Measurements from ENCODE around the gene TEX2. TPM values are rescaled to one million over a fixed set of nuclear protein-coding genes. Genes with fewer than 3 reads are reported as not detected.
"Not testable (repeated sequence)": the region's sequence is repeated elsewhere in the genome, so short reads cannot be mapped to it uniquely, and the experiment has no call there.

TEX2 gene
- total and polyA plus RNA-seq, 4 experiments from 2014 or later: 7.9 to 13.1 (median 10.7) TPM

GRCh38 chr17:64212122-64212521, 50.9 kb downstream of the TEX2 start:
- Mint-ChIP-seq H3K36me3 (peaks cover 29 to 34% of the 10 kb centered on the region in 2 donors), H3K9me3 (no peaks in the 10 kb centered on the region), H3K27ac (no peak overlapping the region), H3K27me3 (no peaks in the 10 kb centered on the region), H3K4me3 (no peak overlapping the region), H3K4me1 (peaks cover 0 to 5% (median 2%) of the 10 kb centered on the region in 4 donors)
- ChIA-PET CTCF (ENCODE audit: partially characterized antibody) (no interaction called here), POLR2A (ENCODE audit: partially characterized antibody) (no interaction called here)
- DNase-seq: no peak
- no peaks in the 10 kb centered on the region for H3K27me3 ChIP-seq (ENCODE audit: insufficient read depth, low read length)
- H3K4me1 ChIP-seq (ENCODE audit: insufficient read depth, low read length): no peaks in the 10 kb centered on the region
- H3K27ac ChIP-seq (ENCODE audit: low read depth, low read length): no peak overlapping the region
- no peak overlapping the region for H3K4me3 ChIP-seq (ENCODE audit: low read length in 2 of 2)
- intact Hi-C loops (cut with micrococcal nuclease): no loop called here
- no peaks in the 10 kb centered on the region for H3K9me3 ChIP-seq (ENCODE audit: control insufficient read depth in 1 of 2, low read length in 2 of 2)
- no peaks in the 10 kb centered on the region for H3K36me3 ChIP-seq (ENCODE audit: insufficient read depth, low read length)

- Mint-ChIP-seq H3K27me3 (no peaks in the 10 kb centered on the region), H3K36me3 (peaks cover 32 to 34% of the 10 kb centered on the region in 2 donors), H3K27ac (no peak overlapping the region), H3K9me3 (no peaks in the 10 kb centered on the region), H3K4me3 (no peak overlapping the region), H3K4me1 (peaks cover 0 to 8% (median 6%) of the 10 kb centered on the region in 4 donors)
- Histone ChIP-seq H3K9me3 (ENCODE audit: control insufficient read depth in 1 of 2, low read length in 2 of 2) (no peaks in the 10 kb centered on the region), H3K27me3 (ENCODE audit: insufficient read depth, low read length) (no peaks in the 10 kb centered on the region), H3K27ac (ENCODE audit: low read depth, low read length) (no peak overlapping the region), H3K4me3 (ENCODE audit: low read length in 2 of 2) (no peak overlapping the region), H3K4me1 (ENCODE audit: insufficient read depth, low read length) (no peaks in the 10 kb centered on the region), H3K36me3 (ENCODE audit: insufficient read depth, low read length) (no peaks in the 10 kb centered on the region)
- ChIA-PET POLR2A (ENCODE audit: partially characterized antibody) (no interaction called here), CTCF (ENCODE audit: partially characterized antibody) (no interaction called here)
- DNase-seq: no peak
- intact Hi-C loops (cut with micrococcal nuclease): no loop called here
Observed at GRCh38 chr17:64209983-64210382, 53.1 kb downstream of the TEX2 start.

- CTCF ChIA-PET (ENCODE audit: partially characterized antibody): no interaction called here
- Mint-ChIP-seq H3K36me3 (peaks cover 31 to 34% of the 10 kb centered on the region in 2 donors), H3K4me3 (no peak overlapping the region), H3K9me3 (no peaks in the 10 kb centered on the region), H3K27ac (peak overlapping the region in 1 of 7 donors; percentile 8), H3K27me3 (no peaks in the 10 kb centered on the region), H3K4me1 (peaks cover 0 to 8% (median 6%) of the 10 kb centered on the region in 4 donors)
- Histone ChIP-seq H3K4me3 (ENCODE audit: low read length in 2 of 2) (no peak overlapping the region), H3K36me3 (ENCODE audit: insufficient read depth, low read length) (no peaks in the 10 kb centered on the region), H3K9me3 (ENCODE audit: control insufficient read depth in 1 of 2, low read length in 2 of 2) (no peaks in the 10 kb centered on the region), H3K27ac (ENCODE audit: low read depth, low read length) (no peak overlapping the region), H3K27me3 (ENCODE audit: insufficient read depth, low read length) (no peaks in the 10 kb centered on the region), H3K4me1 (ENCODE audit: insufficient read depth, low read length) (no peaks in the 10 kb centered on the region)
- intact Hi-C loops (cut with micrococcal nuclease): no loop called here
- POLR2A ChIA-PET (ENCODE audit: partially characterized antibody): interaction anchor here (1.1 kb wide), 1 partner anchor 64 kb away, joined by 3 read pairs; no protein-coding TSS in a partner anchor
- DNase-seq: no peak
Observed at GRCh38 chr17:64209356-64209941, 53.6 kb downstream of the TEX2 start.

GRCh38 chr17:64208656-64209055, 54.4 kb downstream of the TEX2 start:
- intact Hi-C loops (cut with micrococcal nuclease); H3K27me3 Mint-ChIP-seq; H3K36me3 ChIP-seq (ENCODE audit: insufficient read depth, low read length); H3K9me3 Mint-ChIP-seq; H3K9me3 ChIP-seq (ENCODE audit: control insufficient read depth in 1 of 2, low read length in 2 of 2); H3K27me3 ChIP-seq (ENCODE audit: insufficient read depth, low read length); H3K4me3 ChIP-seq (ENCODE audit: low read length in 2 of 2); H3K4me1 Mint-ChIP-seq; H3K27ac Mint-ChIP-seq; CTCF ChIA-PET (ENCODE audit: partially characterized antibody); DNase-seq; H3K27ac ChIP-seq (ENCODE audit: low read depth, low read length); H3K4me1 ChIP-seq (ENCODE audit: insufficient read depth, low read length); H3K4me3 Mint-ChIP-seq: not testable (repeated sequence)
- POLR2A ChIA-PET (ENCODE audit: partially characterized antibody): interaction anchor here (1.1 kb wide), 1 partner anchor 63 kb away, joined by 3 read pairs; no protein-coding TSS in a partner anchor
- H3K36me3 Mint-ChIP-seq: peaks cover 26 to 34% of the 10 kb centered on the region in 2 donors

DNA sequence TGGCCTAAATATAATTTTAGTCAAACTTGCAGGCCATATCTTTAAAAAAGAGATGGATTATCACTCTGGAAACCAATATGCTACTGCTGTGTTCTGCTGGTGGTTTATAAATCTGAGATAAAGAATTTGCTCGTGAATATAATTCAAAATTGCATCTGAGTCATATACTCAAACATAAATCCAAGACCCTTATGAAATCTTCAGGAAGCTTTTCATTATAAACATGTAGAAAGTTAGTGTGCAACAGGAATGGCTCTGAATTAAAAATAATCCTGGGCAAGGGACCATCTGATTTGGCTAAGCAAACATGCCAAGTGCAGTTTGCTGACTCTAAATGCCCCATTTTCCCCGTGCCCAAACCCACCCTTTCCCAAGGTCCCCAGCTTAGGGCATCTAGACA, 57.3 kb downstream of the TEX2 start:
- CTCF ChIA-PET (ENCODE audit: partially characterized antibody): interaction anchor here (0.6 to 0.8 kb wide), 2 partner anchors 265 to 303 kb away, joined by 3 read pairs; no protein-coding TSS in a partner anchor
- H3K27ac ChIP-seq (ENCODE audit: low read depth, low read length): no peak overlapping the region
- H3K9me3 ChIP-seq (ENCODE audit: control insufficient read depth in 1 of 2, low read length in 2 of 2): no peaks in the 10 kb centered on the region
- intact Hi-C loops (cut with micrococcal nuclease): no loop called here
- Mint-ChIP-seq H3K27ac (no peak overlapping the region), H3K27me3 (no peaks in the 10 kb centered on the region), H3K36me3 (peaks cover 8 to 16% of the 10 kb centered on the region in 2 donors), H3K9me3 (no peaks in the 10 kb centered on the region), H3K4me3 (no peak overlapping the region), H3K4me1 (peaks cover 15 to 29% (median 16%) of the 10 kb centered on the region in 4 donors)
- H3K4me1 ChIP-seq (ENCODE audit: insufficient read depth, low read length): peaks cover 7% of the 10 kb centered on the region
- POLR2A ChIA-PET (ENCODE audit: partially characterized antibody): no interaction called here
- no peaks in the 10 kb centered on the region for H3K36me3 ChIP-seq (ENCODE audit: insufficient read depth, low read length)
- no peaks in the 10 kb centered on the region for H3K27me3 ChIP-seq (ENCODE audit: insufficient read depth, low read length)
- no peak overlapping the region for H3K4me3 ChIP-seq (ENCODE audit: low read length in 2 of 2)
- no peak for DNase-seq

GRCh38 chr17:64203630-64204029, 59.4 kb downstream of the TEX2 start:
- Histone ChIP-seq H3K4me1 (ENCODE audit: insufficient read depth, low read length) (peaks cover 10% of the 10 kb centered on the region), H3K36me3 (ENCODE audit: insufficient read depth, low read length) (no peaks in the 10 kb centered on the region), H3K27me3 (ENCODE audit: insufficient read depth, low read length) (no peaks in the 10 kb centered on the region), H3K27ac (ENCODE audit: low read depth, low read length) (no peak overlapping the region), H3K9me3 (ENCODE audit: control insufficient read depth in 1 of 2, low read length in 2 of 2) (no peaks in the 10 kb centered on the region), H3K4me3 (ENCODE audit: low read length in 2 of 2) (no peak overlapping the region)
- no peaks in the 10 kb centered on the region for H3K9me3 Mint-ChIP-seq
- no peak overlapping the region for H3K4me3 Mint-ChIP-seq
- H3K27me3 Mint-ChIP-seq: no peaks in the 10 kb centered on the region
- ChIA-PET POLR2A (ENCODE audit: partially characterized antibody) (no interaction called here), CTCF (ENCODE audit: partially characterized antibody) (no interaction called here)
- intact Hi-C loops (cut with micrococcal nuclease): no loop called here
- peaks cover 15 to 34% (median 19%) of the 10 kb centered on the region in 4 donors for H3K4me1 Mint-ChIP-seq
- H3K36me3 Mint-ChIP-seq: peaks cover 8% of the 10 kb centered on the region in 2 donors
- DNase-seq: no peak
- H3K27ac Mint-ChIP-seq: peak overlapping the region in 2 of 7 donors; percentile 8 to 66

GRCh38 chr17:64202683-64203344, 60.2 kb downstream of the TEX2 start:
- CTCF ChIA-PET (ENCODE audit: partially characterized antibody): no interaction called here
- intact Hi-C loops (cut with micrococcal nuclease): no loop called here

More at GRCh38 chr17:64202683-64203344, 60.2 kb downstream of the TEX2 start:
- H3K9me3 Mint-ChIP-seq: peaks cover 0 to under 1% (median 0%) of the 10 kb centered on the region in 8 donors
- Histone ChIP-seq H3K27me3 (ENCODE audit: insufficient read depth, low read length) (no peaks in the 10 kb centered on the region), H3K27ac (ENCODE audit: low read depth, low read length) (no peak overlapping the region), H3K36me3 (ENCODE audit: insufficient read depth, low read length) (no peaks in the 10 kb centered on the region), H3K9me3 (ENCODE audit: control insufficient read depth in 1 of 2, low read length in 2 of 2) (no peaks in the 10 kb centered on the region), H3K4me3 (ENCODE audit: low read length in 2 of 2) (no peak overlapping the region), H3K4me1 (ENCODE audit: insufficient read depth, low read length) (peaks cover 10% of the 10 kb centered on the region)
- peaks cover 15 to 34% (median 19%) of the 10 kb centered on the region in 4 donors for H3K4me1 Mint-ChIP-seq
- POLR2A ChIA-PET (ENCODE audit: partially characterized antibody): no interaction called here
- no peak overlapping the region for H3K27ac Mint-ChIP-seq
- H3K4me3 Mint-ChIP-seq: no peak overlapping the region
- DNase-seq: no peak
- no peaks in the 10 kb centered on the region for H3K27me3 Mint-ChIP-seq
- peaks cover 8 to 13% of the 10 kb centered on the region in 2 donors for H3K36me3 Mint-ChIP-seq
